CD14-positive monocyte (primary cell): ENCODE results near the gene ACY1. TPM values are rescaled to one million over a fixed set of nuclear protein-coding genes. Genes with fewer than 3 reads are reported as not detected.
A peak's percentile ranks its signal among the peaks of the same experiment; 100 is the strongest.

Source experiments
- DNase-seq, 3 donors: peaks; one replicate each; pipeline ENCODE4 v3.0.0-alpha.2; 2011 to 2022
- H2AFZ ChIP-seq: 2 replicates; pipeline ENCODE4 v1.6.0; 2012; ENCODE audit warnings: mild to moderate bottlenecking, low read depth, low read length, inconsistent platforms; ENCODE audit not compliant: insufficient read depth, poor library complexity, severe bottlenecking
- H3K27ac ChIP-seq, 2 donors: 1 replicate in 1 of 2; 2 replicates in 1 of 2; pipeline ENCODE4 v1.5.1; 2012 to 2013; ENCODE audit warnings: low read length in 2 of 2, control low read depth in 1 of 2, inconsistent platforms in 1 of 2, low read depth in 1 of 2, mild to moderate bottlenecking in 1 of 2
- H3K27me3 ChIP-seq, 2 donors: one replicate each; pipeline versions ENCODE4 v1.6.0 to v1.6.1; 2011 to 2013; ENCODE audit warnings: low read length in 2 of 2; ENCODE audit not compliant: control insufficient read depth in 2 of 2, insufficient read depth in 2 of 2
- H3K36me3 ChIP-seq, 2 donors: replicated peaks in 1 of 2; 1 replicate in 1 of 2; 2 replicates in 1 of 2; pipeline versions ENCODE4 v1.5.1 to v1.6.1; 2012 to 2013; ENCODE audit warnings: low read length in 2 of 2, control low read depth in 1 of 2, inconsistent platforms in 1 of 2, mild to moderate bottlenecking in 1 of 2; ENCODE audit not compliant: insufficient read depth in 2 of 2, control insufficient read depth in 1 of 2
- H3K4me1 ChIP-seq, 2 donors: 1 replicate in 1 of 2; 2 replicates in 1 of 2; pipeline versions ENCODE4 v1.5.1 to v1.6.1; 2012 to 2013; ENCODE audit warnings: low read length in 2 of 2, control low read depth in 1 of 2, inconsistent platforms in 1 of 2, mild to moderate bottlenecking in 1 of 2, moderate library complexity in 1 of 2; ENCODE audit not compliant: insufficient read depth in 2 of 2, control insufficient read depth in 1 of 2
- H3K4me2 ChIP-seq: replicated peaks from 2 replicates; pipeline ENCODE3; 2012; ENCODE audit warnings: low read length, moderate library complexity, mild to moderate bottlenecking; ENCODE audit not compliant: poor library complexity, severe bottlenecking; ENCODE audit errors: extremely low read depth
- H3K4me3 ChIP-seq, 3 experiments: fragments of 200-600 bp in 1 of 3; sonication (generic) in 1 of 3; replicated peaks in 1 of 3; 1 replicate in 2 of 3; 2 replicates in 1 of 3; pipeline ENCODE4 v1.5.1; 2011 to 2013; ENCODE audit warnings: low read length in 3 of 3, mild to moderate bottlenecking in 3 of 3, control low read depth in 2 of 3, low read depth in 2 of 3, inconsistent platforms in 1 of 3, moderate library complexity in 1 of 3
- H3K79me2 ChIP-seq: 2 replicates; pipeline ENCODE4 v1.6.0; 2012; ENCODE audit warnings: mild to moderate bottlenecking, control low read depth, inconsistent platforms, low read length, moderate library complexity; ENCODE audit not compliant: insufficient read depth
- H3K9ac ChIP-seq: 2 replicates; pipeline ENCODE4 v1.6.0; 2017; ENCODE audit warnings: low read length, mild to moderate bottlenecking; ENCODE audit not compliant: insufficient read depth, poor library complexity, severe bottlenecking
- H3K9me3 ChIP-seq, 2 donors: replicated peaks in 1 of 2; 1 replicate in 1 of 2; 2 replicates in 1 of 2; pipeline versions ENCODE4 v1.5.1 to v1.6.1; 2012 to 2013; ENCODE audit warnings: low read length in 2 of 2, control low read depth in 1 of 2; ENCODE audit not compliant: control insufficient read depth in 1 of 2, insufficient read depth in 1 of 2
- H4K20me1 ChIP-seq: 2 replicates; pipeline ENCODE4 v1.6.0; 2012; ENCODE audit warnings: mild to moderate bottlenecking, low read length, control low read depth, moderate library complexity; ENCODE audit not compliant: insufficient read depth
- H3K27ac Mint-ChIP-seq, 7 donors: one replicate each; pipeline ENCODE4 v1.8.0; 2020; ENCODE audit warnings: mild to moderate bottlenecking in 7 of 7, mixed read lengths in 7 of 7, moderate library complexity in 6 of 7, inconsistent platforms in 2 of 7
- H3K27me3 Mint-ChIP-seq, 3 donors: one replicate each; pipeline ENCODE4 v1.8.0; 2021 to 2022; ENCODE audit warnings: low read depth in 3 of 3, mild to moderate bottlenecking in 3 of 3, mixed read lengths in 3 of 3, moderate library complexity in 3 of 3, inconsistent platforms in 1 of 3
- H3K36me3 Mint-ChIP-seq, 2 donors: one replicate each; pipeline ENCODE4 v1.8.0; 2020; ENCODE audit warnings: mixed read lengths in 2 of 2, inconsistent platforms in 1 of 2, mild to moderate bottlenecking in 1 of 2
- H3K4me1 Mint-ChIP-seq: one replicate; pipeline ENCODE4 v1.8.0; 2020; ENCODE audit warnings: mild to moderate bottlenecking, mixed read lengths
- H3K4me3 Mint-ChIP-seq, 2 donors: one replicate each; pipeline ENCODE4 v1.8.0; 2020; ENCODE audit warnings: mild to moderate bottlenecking in 2 of 2, mixed read lengths in 2 of 2, moderate library complexity in 1 of 2
- H3K9me3 Mint-ChIP-seq, 7 donors: one replicate each; pipeline ENCODE4 v1.8.0; 2020 to 2022; ENCODE audit warnings: mixed read lengths in 7 of 7, mild to moderate bottlenecking in 6 of 7, moderate library complexity in 6 of 7, inconsistent platforms in 2 of 7
- WGBS: methylation state at CpG from one replicate; pipeline ENCODE4 v1.1.5; 2013; ENCODE audit warnings: missing lambda C conversion rate; ENCODE audit not compliant: insufficient coverage; 5-methylcytosine and 5-hydroxymethylcytosine counted together
- intact Hi-C, 2 donors: fragments of 100-400 bp; cut with micrococcal nuclease; formaldehyde crosslinking; loops; one replicate each; pipeline versions ENCODE4 v1.15.0 to v1.15.1; 2023
- polyA plus RNA-seq, 3 donors: library from polyadenylated mRNA; depleted of rRNA in 1 of 3; unstranded in 2 of 3; stranded (reverse) in 1 of 3; fragments of 300-500 nt in 2 of 3; fragments of >200 nt in 1 of 3; fragmentation: Illumina TruSeq in 2 of 3; gene quantifications; 1 replicate in 2 of 3; 2 replicates in 1 of 3; pipeline ENCODE4 v1.2.3, GENCODE V29; 2012 to 2021
- TF ChIP-seq, protein P1 (sequence below): fragments of 200-600 bp; IDR thresholded peaks from one replicate; pipeline ENCODE4 v1.8.0; 2022; ENCODE audit warnings: antibody characterized with exemption, mild to moderate bottlenecking

The ACY1 gene
- polyA plus RNA-seq, 3 donors: 13.3 to 18.0 (median 14.5) TPM

DNA sequence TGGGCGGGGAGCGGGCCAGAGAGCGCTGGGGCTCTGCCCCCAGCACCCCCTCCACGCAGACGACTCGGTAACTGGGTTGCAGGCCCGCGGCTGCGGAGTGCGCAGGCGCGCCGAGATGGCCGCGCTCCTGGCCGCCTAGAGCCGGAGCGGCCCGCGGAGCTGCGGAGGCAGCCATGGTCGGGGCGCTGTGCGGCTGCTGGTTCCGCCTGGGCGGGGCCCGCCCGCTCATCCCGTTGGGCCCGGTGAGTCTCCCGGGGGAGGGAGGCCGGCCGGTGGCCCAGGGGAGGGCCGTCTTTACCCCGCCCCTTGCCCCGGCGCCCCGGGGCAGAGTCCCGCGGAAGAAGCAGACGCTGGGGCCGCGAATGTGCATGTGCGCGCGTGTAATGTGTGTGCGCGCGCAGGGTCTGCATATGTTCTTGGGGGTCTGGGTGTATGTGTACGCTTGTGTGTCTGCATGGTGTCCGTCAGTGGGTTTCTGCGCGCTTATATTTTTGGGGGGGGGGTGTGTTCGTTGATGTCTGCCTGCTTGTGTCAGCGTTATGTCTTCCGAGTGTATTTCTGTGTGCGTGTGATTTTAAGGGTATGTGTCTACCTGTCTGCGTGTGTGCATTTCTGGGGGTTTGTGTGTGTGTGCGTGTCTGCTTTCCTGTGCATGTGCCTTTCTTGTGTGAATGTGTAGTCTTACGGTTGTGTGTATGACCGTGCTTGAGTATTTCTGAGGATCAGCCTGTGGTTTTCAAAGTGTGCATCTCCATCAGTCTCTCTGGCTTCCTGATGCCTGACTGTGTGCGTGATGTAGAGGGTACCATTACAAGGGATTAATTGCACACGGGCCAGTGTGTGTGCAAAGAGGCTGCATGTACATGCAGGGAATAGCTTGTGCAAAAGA is 8.1 kb upstream of the ACY1 start, which contains the start of gene ABHD14A:
Gene ABHD14A, plus strand, starts transcription at position 102 of the 889 bp plus-strand sequence. Its CDS starts 72 bp downstream, at position 174.
- Histone ChIP-seq H3K27me3 (no peaks in the 10 kb centered on the region), H3K27ac (peak within 1 kb of the TSS; percentile 29 to 81), H4K20me1 (no peaks in the 10 kb centered on the region), H3K36me3 (no peaks in the 10 kb centered on the region), H3K4me2 (peak within 1 kb of the TSS; percentile 100), H2AFZ (peak within 1 kb of the TSS; percentile 98), H3K9me3 (no peaks in the 10 kb centered on the region), H3K79me2 (no peaks in the 10 kb centered on the region), H3K9ac (peak within 1 kb of the TSS; percentile 75), H3K4me1 (peaks cover 26 to 31% of the 10 kb centered on the region in 2 donors), H3K4me3 (peak within 1 kb of the TSS; percentile 73 to 90 (median 87))
- intact Hi-C loops: loop anchor here (2.0 kb wide), 1 partner anchor 32 kb away; the partner anchor contains the start of gene PARP3 (in 2 of the 2)
- Mint-ChIP-seq H3K9me3 (peaks cover 0 to 2% (median 0%) of the 10 kb centered on the region in 7 donors), H3K4me3 (peak within 1 kb of the TSS; percentile 94 to 97), H3K27me3 (peaks cover 0 to 4% (median 4%) of the 10 kb centered on the region in 3 donors), H3K36me3 (peaks cover 2 to 7% of the 10 kb centered on the region in 2 donors), H3K27ac (peak within 1 kb of the TSS; percentile 50 to 94 (median 87)), H3K4me1 (peaks cover 32% of the 10 kb centered on the region)
- under 1% methylated on average over 63 of the region's 63 CpGs for WGBS
- TF ChIP-seq, protein P1, sequence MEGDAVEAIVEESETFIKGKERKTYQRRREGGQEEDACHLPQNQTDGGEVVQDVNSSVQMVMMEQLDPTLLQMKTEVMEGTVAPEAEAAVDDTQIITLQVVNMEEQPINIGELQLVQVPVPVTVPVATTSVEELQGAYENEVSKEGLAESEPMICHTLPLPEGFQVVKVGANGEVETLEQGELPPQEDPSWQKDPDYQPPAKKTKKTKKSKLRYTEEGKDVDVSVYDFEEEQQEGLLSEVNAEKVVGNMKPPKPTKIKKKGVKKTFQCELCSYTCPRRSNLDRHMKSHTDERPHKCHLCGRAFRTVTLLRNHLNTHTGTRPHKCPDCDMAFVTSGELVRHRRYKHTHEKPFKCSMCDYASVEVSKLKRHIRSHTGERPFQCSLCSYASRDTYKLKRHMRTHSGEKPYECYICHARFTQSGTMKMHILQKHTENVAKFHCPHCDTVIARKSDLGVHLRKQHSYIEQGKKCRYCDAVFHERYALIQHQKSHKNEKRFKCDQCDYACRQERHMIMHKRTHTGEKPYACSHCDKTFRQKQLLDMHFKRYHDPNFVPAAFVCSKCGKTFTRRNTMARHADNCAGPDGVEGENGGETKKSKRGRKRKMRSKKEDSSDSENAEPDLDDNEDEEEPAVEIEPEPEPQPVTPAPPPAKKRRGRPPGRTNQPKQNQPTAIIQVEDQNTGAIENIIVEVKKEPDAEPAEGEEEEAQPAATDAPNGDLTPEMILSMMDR: no peak
- DNase-seq: peak; percentile 60 to 80 (median 75)

DNA sequence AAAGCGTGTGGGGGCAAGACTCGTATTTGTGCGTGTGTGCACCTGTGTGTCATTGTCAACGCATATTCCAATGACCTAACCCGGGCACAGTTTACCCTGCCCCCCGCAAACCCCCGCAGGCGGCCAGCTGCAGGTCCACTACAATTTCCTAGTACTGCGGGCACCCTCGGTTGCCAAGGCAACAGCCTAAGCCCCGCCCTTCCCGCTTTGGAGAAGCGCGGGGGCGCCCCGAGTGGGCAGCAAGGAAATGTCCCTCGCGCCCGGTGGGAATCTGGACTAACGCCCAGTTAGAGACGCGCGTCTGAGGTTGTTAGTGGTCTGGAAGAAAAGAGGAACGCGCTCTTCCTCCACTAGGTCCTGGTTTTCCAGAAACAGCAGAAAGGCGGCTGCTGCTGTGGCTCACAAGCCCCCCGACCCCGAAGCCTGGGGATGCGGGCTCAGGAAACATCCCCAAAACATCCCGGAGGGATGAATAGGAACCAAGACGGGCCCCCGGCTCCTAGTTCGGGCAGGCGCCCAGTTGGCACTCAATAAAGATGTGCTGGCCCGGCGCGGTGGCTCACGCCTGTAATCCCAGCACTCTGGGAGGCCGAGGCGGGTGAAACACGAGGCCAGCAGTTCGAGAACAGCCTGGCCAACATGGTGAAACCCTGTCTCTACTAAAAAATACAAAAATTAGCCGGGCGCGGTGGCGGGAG is 7.3 kb upstream of the ACY1 start:
- H3K9me3 ChIP-seq: no peaks in the 10 kb centered on the region
- H3K36me3 ChIP-seq: no peaks in the 10 kb centered on the region
- no peaks in the 10 kb centered on the region for H3K27me3 ChIP-seq
- H3K4me1 Mint-ChIP-seq: peaks cover 34% of the 10 kb centered on the region
- H2AFZ ChIP-seq: peak overlapping the region; percentile 98
- intact Hi-C loops: loop anchor here (2.0 kb wide), 1 partner anchor 33 kb away; the partner anchor contains the start of gene PARP3 (in 2 of the 2)
- H3K27ac Mint-ChIP-seq: peak overlapping the region in 1 of 7 donors; percentile 38
- peaks cover 1% of the 10 kb centered on the region for H3K79me2 ChIP-seq
- peak overlapping the region in 2 of 3 experiments; percentile 87 to 90 for H3K4me3 ChIP-seq
- no peak overlapping the region for H3K27ac ChIP-seq
- TF ChIP-seq, protein P1: no peak
- peaks cover under 1 to 6% of the 10 kb centered on the region in 2 donors for H3K36me3 Mint-ChIP-seq
- peak overlapping the region; percentile 94 to 95 for H3K4me3 Mint-ChIP-seq
- peaks cover 26 to 31% of the 10 kb centered on the region in 2 donors for H3K4me1 ChIP-seq
- peaks cover 0 to 4% (median 3%) of the 10 kb centered on the region in 3 donors for H3K27me3 Mint-ChIP-seq
- DNase-seq: peak; percentile 17 to 57 (median 44)
- H4K20me1 ChIP-seq: no peaks in the 10 kb centered on the region
- 36% methylated on average over 38 of the region's 46 CpGs for WGBS
- H3K4me2 ChIP-seq: peak overlapping the region; percentile 100
- H3K9ac ChIP-seq: peak overlapping the region; percentile 75
- peaks cover 0 to 2% (median 0%) of the 10 kb centered on the region in 7 donors for H3K9me3 Mint-ChIP-seq
